HFF-Myc (cell line): Measurements from ENCODE around the gene MVD.

Source experiments
- DNase-seq: peaks from one replicate; pipeline ENCODE4 v3.0.0-alpha.2; 2011; ENCODE audit warnings: low read depth; ENCODE audit errors: extremely low read depth
- H3K4me3 ChIP-seq: replicated peaks from 2 replicates; pipeline ENCODE4 v1.5.1; 2011; ENCODE audit warnings: low read depth, mild to moderate bottlenecking, control low read depth, low read length
- CTCF ChIP-seq: IDR thresholded peaks from 2 replicates; pipeline ENCODE4 v1.5.1; 2012; ENCODE audit warnings: mild to moderate bottlenecking, low read depth, low read length, control low read depth; ENCODE audit errors: missing control alignments

MVD gene

GRCh38 chr16:88630941-88631340, 31.9 kb downstream of the MVD start:
- no peak for DNase-seq
- no peak overlapping the region for H3K4me3 ChIP-seq
- TF ChIP-seq CTCF: no peak

GRCh38 chr16:88630433-88630832, 32.5 kb downstream of the MVD start:
- H3K4me3 ChIP-seq: no peak overlapping the region
- TF ChIP-seq CTCF: no peak
- DNase-seq: no peak

GRCh38 chr16:88629835-88630234, 33.1 kb downstream of the MVD start:
- no peak for DNase-seq
- TF ChIP-seq CTCF: no peak
- H3K4me3 ChIP-seq: no peak overlapping the region

GRCh38 chr16:88628512-88628974, 34.3 kb downstream of the MVD start:
- no peak overlapping the region for H3K4me3 ChIP-seq
- no peak for DNase-seq

GRCh38 chr16:88627531-88628411, 35.1 kb downstream of the MVD start:
- TF ChIP-seq CTCF: no peak
- no peak overlapping the region for H3K4me3 ChIP-seq
- DNase-seq: no peak

More at GRCh38 chr16:88628512-88628974, 34.3 kb downstream of the MVD start:
- peak; percentile 58 for TF ChIP-seq CTCF

GRCh38 chr16:88626646-88627045, 36.2 kb downstream of the MVD start:
- TF ChIP-seq CTCF: no peak
- no peak overlapping the region for H3K4me3 ChIP-seq
- DNase-seq: no peak
